Neutrophil (primary cell): Measurements from ENCODE around the gene USP8.

ENCODE experiments used
- H3K27ac ChIP-seq: fragments of 200-600 bp; sonication (generic); 2 replicates; pipeline ENCODE4 v1.5.1; 2016; ENCODE audit warnings: mild to moderate bottlenecking, moderate library complexity
- H3K27me3 ChIP-seq: fragments of 200-600 bp; sonication (generic); 2 replicates; pipeline ENCODE4 v1.6.0; 2016; ENCODE audit warnings: mild to moderate bottlenecking
- H3K36me3 ChIP-seq: fragments of 200-600 bp; sonication (generic); 2 replicates; pipeline ENCODE4 v1.5.1; 2017
- H3K4me1 ChIP-seq, 2 experiments: fragments of 200-600 bp in 1 of 2; sonication (generic) in 1 of 2; 1 replicate in 1 of 2; 2 replicates in 1 of 2; pipeline versions ENCODE4 v1.5.1 to v1.6.1; 2013 to 2016; ENCODE audit warnings: low read depth in 1 of 2, low read length in 1 of 2, mild to moderate bottlenecking in 1 of 2, moderate library complexity in 1 of 2; ENCODE audit not compliant: control insufficient read depth in 1 of 2, insufficient read depth in 1 of 2
- H3K4me3 ChIP-seq, 2 experiments: fragments of 200-600 bp in 1 of 2; sonication (generic) in 1 of 2; 1 replicate in 1 of 2; 2 replicates in 1 of 2; pipeline ENCODE4 v1.5.1; 2013 to 2016; ENCODE audit warnings: low read depth in 1 of 2, low read length in 1 of 2, mild to moderate bottlenecking in 1 of 2, moderate library complexity in 1 of 2
- H3K9me3 ChIP-seq: fragments of 200-600 bp; sonication (generic); 2 replicates; pipeline ENCODE4 v1.5.1; 2016
- TF ChIP-seq, protein P1 (sequence below): fragments of 200-600 bp; sonication (generic); IDR thresholded peaks from 2 replicates; pipeline ENCODE4 v1.5.1; 2016; ENCODE audit warnings: antibody characterized with exemption

USP8 gene

DNA sequence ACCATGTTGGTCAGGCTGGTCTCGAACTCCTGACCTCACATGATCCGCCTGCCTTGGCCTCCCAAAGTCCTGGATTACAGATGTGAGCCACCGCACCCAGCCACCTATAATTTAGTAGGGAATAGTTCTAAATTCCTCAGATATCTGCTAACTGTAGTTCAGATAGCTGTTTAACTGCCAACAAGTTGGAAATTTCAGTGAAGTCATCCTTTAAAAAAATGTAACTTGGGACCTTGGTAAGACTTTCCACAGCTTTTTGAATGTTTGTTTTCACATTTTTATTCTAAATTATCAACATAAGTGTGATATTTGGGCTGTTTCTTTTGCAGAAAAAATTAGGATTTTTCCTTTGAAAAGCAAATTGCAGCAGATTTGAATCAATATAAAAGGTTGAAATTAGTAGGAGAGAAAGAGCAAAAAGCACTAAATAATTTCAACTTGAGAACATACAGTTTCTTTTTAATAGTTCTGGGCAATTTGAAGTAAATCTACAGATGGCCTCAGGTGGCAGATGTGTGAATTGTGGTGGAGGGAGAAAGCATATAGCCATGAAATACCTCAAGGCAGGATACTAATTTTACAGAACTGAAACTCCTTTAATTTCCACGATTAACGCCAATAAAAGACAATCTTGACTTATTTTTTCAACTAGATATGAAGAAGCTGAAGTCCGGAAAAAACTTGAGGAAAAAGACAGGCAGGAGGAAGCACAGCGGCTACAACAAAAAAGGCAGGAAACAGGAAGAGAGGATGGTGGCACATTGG is 34.3 kb downstream of the USP8 start:
- no peak overlapping the region for H3K4me3 ChIP-seq
- H3K36me3 ChIP-seq: peaks cover 90% of the 10 kb centered on the region
- no peaks in the 10 kb centered on the region for H3K27me3 ChIP-seq
- no peaks in the 10 kb centered on the region for H3K9me3 ChIP-seq
- no peaks in the 10 kb centered on the region for H3K4me1 ChIP-seq
- TF ChIP-seq, protein P1, sequence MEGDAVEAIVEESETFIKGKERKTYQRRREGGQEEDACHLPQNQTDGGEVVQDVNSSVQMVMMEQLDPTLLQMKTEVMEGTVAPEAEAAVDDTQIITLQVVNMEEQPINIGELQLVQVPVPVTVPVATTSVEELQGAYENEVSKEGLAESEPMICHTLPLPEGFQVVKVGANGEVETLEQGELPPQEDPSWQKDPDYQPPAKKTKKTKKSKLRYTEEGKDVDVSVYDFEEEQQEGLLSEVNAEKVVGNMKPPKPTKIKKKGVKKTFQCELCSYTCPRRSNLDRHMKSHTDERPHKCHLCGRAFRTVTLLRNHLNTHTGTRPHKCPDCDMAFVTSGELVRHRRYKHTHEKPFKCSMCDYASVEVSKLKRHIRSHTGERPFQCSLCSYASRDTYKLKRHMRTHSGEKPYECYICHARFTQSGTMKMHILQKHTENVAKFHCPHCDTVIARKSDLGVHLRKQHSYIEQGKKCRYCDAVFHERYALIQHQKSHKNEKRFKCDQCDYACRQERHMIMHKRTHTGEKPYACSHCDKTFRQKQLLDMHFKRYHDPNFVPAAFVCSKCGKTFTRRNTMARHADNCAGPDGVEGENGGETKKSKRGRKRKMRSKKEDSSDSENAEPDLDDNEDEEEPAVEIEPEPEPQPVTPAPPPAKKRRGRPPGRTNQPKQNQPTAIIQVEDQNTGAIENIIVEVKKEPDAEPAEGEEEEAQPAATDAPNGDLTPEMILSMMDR: no peak
- no peak overlapping the region for H3K27ac ChIP-seq

DNA sequence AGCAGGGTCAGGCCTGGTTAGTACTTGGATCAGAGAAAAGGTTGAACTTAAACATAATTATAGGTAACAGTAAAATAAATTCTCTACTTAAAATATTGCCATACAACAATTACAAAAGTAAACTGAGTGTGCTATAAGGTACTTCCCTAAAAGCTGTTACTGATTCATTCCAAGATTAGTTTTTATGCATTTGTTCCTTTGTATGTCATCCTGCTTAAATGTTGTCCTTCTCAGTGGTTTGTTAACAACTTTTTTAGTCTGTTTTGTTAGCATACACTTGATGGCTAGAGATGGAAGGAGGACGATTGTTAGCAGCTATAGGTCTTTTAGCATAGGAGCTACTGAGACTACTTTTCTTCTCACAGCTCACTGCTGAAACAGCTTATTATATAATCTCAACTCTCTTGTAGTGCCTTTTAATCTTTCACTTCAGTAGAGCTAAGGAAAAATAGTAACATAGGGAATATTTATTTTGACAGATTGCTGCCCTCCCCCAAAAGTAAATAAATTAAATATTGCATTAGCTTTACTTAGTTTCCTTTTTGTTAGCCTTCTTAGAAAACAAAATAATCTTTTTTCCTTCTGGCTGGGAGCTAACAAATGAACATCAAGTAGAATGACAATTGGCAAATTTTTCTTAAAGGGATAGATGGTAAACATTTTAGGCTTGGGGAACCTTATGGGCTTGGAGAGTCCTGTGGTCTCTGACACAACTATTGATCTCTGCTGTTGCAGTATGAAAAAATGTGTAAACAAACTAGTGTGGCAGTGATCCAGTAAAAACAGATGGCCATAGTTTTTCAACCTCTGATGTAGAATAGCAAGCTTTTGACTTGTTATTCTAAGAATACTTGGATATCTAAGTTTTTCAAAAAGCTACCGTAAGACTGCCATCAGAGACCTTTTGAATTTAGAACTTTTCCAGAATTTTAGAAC is 39.5 kb downstream of the USP8 start:
- Histone ChIP-seq H3K4me3 (no peak overlapping the region), H3K27me3 (no peaks in the 10 kb centered on the region), H3K27ac (no peak overlapping the region), H3K9me3 (no peaks in the 10 kb centered on the region), H3K4me1 (no peaks in the 10 kb centered on the region), H3K36me3 (peaks cover 94% of the 10 kb centered on the region)
- TF ChIP-seq, protein P1: no peak

DNA sequence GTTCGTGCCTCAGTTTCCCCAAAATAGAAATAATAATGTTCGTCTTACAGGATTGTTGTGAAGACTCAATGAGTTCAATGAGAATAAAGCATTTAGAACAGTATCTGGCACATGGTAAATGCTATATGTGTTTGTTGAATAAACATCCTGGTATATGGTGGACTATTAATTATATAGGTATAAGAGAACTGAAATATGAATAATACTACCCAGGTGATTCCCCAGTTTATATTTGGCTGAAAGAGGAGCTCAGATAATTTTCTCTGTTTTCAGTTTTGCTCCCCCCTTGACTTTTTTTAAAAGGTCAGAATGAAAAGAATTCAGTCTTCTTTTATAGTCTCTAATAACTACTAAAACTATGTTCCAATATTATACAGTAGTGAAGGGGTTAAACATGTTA is 46.9 kb downstream of the USP8 start:
- no peak overlapping the region for H3K4me3 ChIP-seq
- TF ChIP-seq, protein P1: no peak
- H3K4me1 ChIP-seq: no peaks in the 10 kb centered on the region
- no peaks in the 10 kb centered on the region for H3K9me3 ChIP-seq
- no peak overlapping the region for H3K27ac ChIP-seq
- peaks cover 90% of the 10 kb centered on the region for H3K36me3 ChIP-seq
- no peaks in the 10 kb centered on the region for H3K27me3 ChIP-seq

DNA sequence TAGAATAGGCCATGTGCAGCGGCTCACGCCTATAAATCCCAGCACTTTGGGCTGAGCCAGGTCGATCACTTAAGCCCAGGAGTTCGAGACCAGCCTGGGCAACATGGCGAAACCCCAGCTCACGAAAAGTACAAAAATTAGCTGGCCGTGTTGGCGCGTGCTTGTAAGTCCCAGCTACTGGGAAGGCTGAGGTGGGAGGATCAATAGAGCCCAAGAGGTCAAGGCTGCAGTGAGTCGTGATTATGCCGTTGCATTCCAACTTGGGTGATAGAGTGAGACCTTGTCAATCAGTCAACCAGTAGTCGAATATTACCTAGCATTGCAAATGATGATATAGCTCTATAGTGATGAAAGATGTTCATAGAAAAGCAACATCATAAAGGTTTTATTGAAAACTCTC is 51.9 kb downstream of the USP8 start:
- Histone ChIP-seq H3K36me3 (peaks cover 97% of the 10 kb centered on the region), H3K9me3 (no peaks in the 10 kb centered on the region), H3K27ac (no peak overlapping the region), H3K27me3 (no peaks in the 10 kb centered on the region), H3K4me3 (no peak overlapping the region), H3K4me1 (no peaks in the 10 kb centered on the region)
- TF ChIP-seq, protein P1: no peak

DNA sequence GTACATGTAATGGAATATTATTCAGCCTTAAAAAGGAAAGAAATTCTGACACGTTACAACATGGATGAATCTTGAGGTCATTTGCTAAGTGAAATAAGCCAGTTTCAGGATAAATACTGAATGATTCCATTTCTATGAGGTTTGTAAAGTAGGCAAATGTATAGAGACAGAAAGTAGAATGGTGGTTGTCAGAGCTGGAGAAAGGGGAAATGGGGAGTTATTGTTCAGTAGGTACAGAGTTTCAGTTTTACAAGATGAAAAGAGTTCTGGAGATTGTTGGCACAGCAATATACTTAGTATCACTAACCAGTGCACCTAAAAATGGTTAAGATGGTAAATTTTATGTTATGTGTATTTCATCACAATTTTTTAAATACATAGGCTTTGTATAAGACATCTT is 60.6 kb downstream of the USP8 start:
- Histone ChIP-seq H3K4me1 (no peaks in the 10 kb centered on the region), H3K27ac (no peak overlapping the region), H3K4me3 (no peak overlapping the region), H3K36me3 (peaks cover 75% of the 10 kb centered on the region), H3K27me3 (no peaks in the 10 kb centered on the region), H3K9me3 (no peaks in the 10 kb centered on the region)
- TF ChIP-seq, protein P1: no peak
